ENCODE data around the gene CHMP2A.
A peak's percentile ranks its signal among the peaks of the same experiment; 100 is the strongest.
"Not testable (repeated sequence)": the region's sequence is repeated elsewhere in the genome, so short reads cannot be mapped to it uniquely, and the experiment has no call there.

Gene CHMP2A

DNA sequence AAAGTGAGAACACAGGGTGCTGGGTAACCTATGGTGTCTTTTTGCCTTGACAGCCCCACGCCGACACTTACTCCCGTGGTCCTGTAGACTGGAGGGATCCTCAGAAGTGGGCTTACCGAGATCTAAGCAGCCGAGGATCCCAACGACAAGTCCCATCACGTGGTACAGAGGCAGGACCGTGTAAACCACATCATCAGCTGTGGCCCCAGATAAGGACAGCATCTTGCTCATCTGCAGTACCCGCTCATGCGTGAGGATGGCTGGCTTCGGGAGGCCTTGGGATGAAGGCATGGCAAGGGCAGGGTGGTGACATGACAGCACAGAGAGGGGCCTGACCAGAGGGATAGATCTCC, 45.2 kb downstream of the CHMP2A start:
- ATAC-seq (replicated peaks) (no peak), DNase-seq (no peak)
- Mint-ChIP-seq H3K4me3 (no peak overlapping the region), H3K9me3 (peaks cover 4 to 9% of the 10 kb centered on the region in 2 donors), H3K36me3 (peaks cover 7 to 12% of the 10 kb centered on the region in 2 donors), H3K27me3 (no peaks in the 10 kb centered on the region), H3K27ac (peak overlapping the region; percentile 79), H3K4me1 (peaks cover 6 to 20% of the 10 kb centered on the region in 2 donors)

DNA sequence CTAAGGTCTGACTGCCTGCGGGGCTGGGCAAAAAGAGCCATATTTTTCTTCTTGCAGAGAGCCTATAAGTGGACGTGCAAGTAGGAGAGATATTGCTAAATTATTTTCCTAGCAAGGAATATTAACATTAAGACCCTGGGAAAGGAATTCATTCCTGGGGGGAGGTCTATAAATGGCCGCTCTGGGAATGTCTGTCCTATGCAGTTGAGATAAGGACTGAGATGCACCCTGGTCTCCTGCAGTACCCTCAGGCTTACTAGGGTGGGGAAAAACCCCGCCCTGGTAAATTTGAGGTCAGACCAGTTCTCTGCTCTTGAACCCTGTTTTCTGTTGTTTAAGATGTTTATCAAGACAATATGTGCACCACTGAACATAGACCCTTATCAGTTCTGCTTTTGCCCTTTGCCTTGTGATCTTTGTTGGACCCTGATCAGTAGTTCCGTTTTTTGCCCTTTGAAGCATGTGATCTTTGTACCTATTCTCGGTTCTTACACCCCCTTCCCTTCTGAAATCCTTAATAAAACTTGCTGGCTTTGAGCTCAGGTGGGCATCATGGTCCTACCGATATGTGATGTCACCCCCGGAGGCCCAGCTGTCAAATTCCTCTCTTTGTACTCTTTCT, 47.2 kb downstream of the CHMP2A start:
- not testable (repeated sequence) for H3K27ac Mint-ChIP-seq; H3K4me3 Mint-ChIP-seq; H3K36me3 Mint-ChIP-seq; DNase-seq; ATAC-seq (replicated peaks); H3K27me3 Mint-ChIP-seq; H3K9me3 Mint-ChIP-seq; H3K4me1 Mint-ChIP-seq
